NCI-H82 treated with DMSO at 0.1 percent for 48 hours (cell line): ENCODE results near the gene CATSPERD.

Experiments
- DNase-seq: peaks from one replicate; lab custom pipeline; 2025; ENCODE audit not compliant: unreplicated experiment; lab: John Stamatoyannopoulos, UW

The CATSPERD gene

GRCh38 chr19:5782945-5783919, 62.8 kb downstream of the CATSPERD start:
- DNase-seq = no peak

- no peak for DNase-seq
These were observed 64.2 kb downstream of the CATSPERD start, which contains the start of gene PRR22 for GRCh38 chr19:5784581-5785147. Gene PRR22 (minus strand): TSS chr19:5784746. CDS start chr19:5784660, 86 bp downstream.

GRCh38 chr19:5785423-5785822, 65.0 kb downstream of the CATSPERD start:
- DNase-seq = no peak

GRCh38 chr19:5786593-5787408, 66.4 kb downstream of the CATSPERD start:
- DNase-seq = no peak

- DNase-seq = no peak
These were observed 67.2 kb downstream of the CATSPERD start for GRCh38 chr19:5787409-5788182.

GRCh38 chr19:5788422-5788821, 68.0 kb downstream of the CATSPERD start:
- DNase-seq = no peak

- no peak for DNase-seq
These were observed 68.9 kb downstream of the CATSPERD start for GRCh38 chr19:5789351-5789761.

GRCh38 chr19:5789886-5790558, 69.6 kb downstream of the CATSPERD start:
- no peak for DNase-seq

GRCh38 chr19:5790559-5791520, 70.4 kb downstream of the CATSPERD start, which contains the start of gene DUS3L:
Gene DUS3L (minus strand): TSS chr19:5791163. CDS start chr19:5791141, 22 bp downstream.
- DNase-seq = peak; percentile 66

- DNase-seq = no peak
These were observed 71.8 kb downstream of the CATSPERD start for GRCh38 chr19:5792224-5792623.

GRCh38 chr19:5793188-5793587, 72.8 kb downstream of the CATSPERD start:
- no peak for DNase-seq

- no peak for DNase-seq
These were observed 75.0 kb downstream of the CATSPERD start for GRCh38 chr19:5795382-5795919.

- DNase-seq = no peak
These were observed 77.8 kb downstream of the CATSPERD start for GRCh38 chr19:5798244-5798643.

GRCh38 chr19:5799247-5800241, 79.1 kb downstream of the CATSPERD start:
- DNase-seq = no peak

- no peak for DNase-seq
These were observed 80.2 kb downstream of the CATSPERD start for GRCh38 chr19:5800361-5801270.
